K562 (cell line): ENCODE data around the gene TM4SF4. TPM values are rescaled to one million over a fixed set of nuclear protein-coding genes. Genes with fewer than 3 reads are reported as not detected.

Experiments
- ATAC-seq: fragments of 200-7000 bp; cut with Tn5 transposase; 3 replicates; pipeline ENCODE4 v1.9.1; 2020; ENCODE audit warnings: moderate library complexity
- BruUV-seq: library from RNA; stranded (reverse); fragments of 400-500 nt; replicated peaks from 2 replicates; lab custom pipeline; 2021; lab: Mats Ljungman, UMichigan
- CTCF ChIA-PET: fragments of 300-600 bp; formaldehyde crosslinking; extraction: SDS; loops from one replicate; lab custom pipeline; 2021; ENCODE audit warnings: low intra/inter-chr PET ratio; lab: Yijun Ruan, JAX
- POLR2A ChIA-PET: fragments of 300-600, 350-650 bp; sonication (Branson Sonifier 250); formaldehyde crosslinking; extraction: SDS; loops from one replicate; lab custom pipeline; 2021; ENCODE audit warnings: antibody characterized with exemption, inconsistent platforms; lab: Yijun Ruan, JAX
- DNase-seq, 4 experiments: peaks; one replicate each; pipeline versions ENCODE4 v3.0.0 to v3.0.0-alpha.2; 2011 to 2018; ENCODE audit warnings: low spot score in 3 of 4, mixed read lengths in 3 of 4; ENCODE audit errors: extremely low read depth in 1 of 4
- FAIRE-seq: peaks from 2 replicates; lab custom pipeline; 2011; peaks lifted over from hg19 to GRCh38; lab: Jason Lieb, UNC
- H2AFZ ChIP-seq: 2 replicates; pipeline ENCODE4 v1.6.0; 2011; ENCODE audit warnings: low read depth, low read length, control low read depth, inconsistent platforms
- H3K27ac ChIP-seq: fragments of 200-600 bp; 3 replicates; pipeline ENCODE4 v1.8.0; 2011; ENCODE audit warnings: low read depth, mild to moderate bottlenecking, control low read depth, inconsistent platforms, low read length, moderate library complexity, mixed read lengths; ENCODE audit errors: extremely low read depth
- H3K27me3 ChIP-seq, 2 experiments: fragments of 300-600 bp in 1 of 2; 2 replicates in 1 of 2; 3 replicates in 1 of 2; pipeline versions ENCODE4 v1.6.0 to v1.8.0; 2011; ENCODE audit warnings: inconsistent platforms in 2 of 2, low read length in 2 of 2, mild to moderate bottlenecking in 1 of 2, mixed read lengths in 1 of 2, moderate library complexity in 1 of 2; ENCODE audit not compliant: control insufficient read depth in 2 of 2, insufficient read depth in 2 of 2
- H3K36me3 ChIP-seq: fragments of 300-600 bp; 3 replicates; pipeline ENCODE4 v1.8.0; 2011; ENCODE audit warnings: mild to moderate bottlenecking, low read length, inconsistent platforms; ENCODE audit not compliant: control insufficient read depth, insufficient read depth
- H3K4me1 ChIP-seq, 2 experiments: fragments of 200-600 bp in 1 of 2; replicated peaks in 1 of 2; 2 replicates in 1 of 2; 3 replicates in 1 of 2; pipeline versions ENCODE4 v1.5.1 to v1.8.0; 2011; ENCODE audit warnings: inconsistent platforms in 2 of 2, low read length in 2 of 2, mild to moderate bottlenecking in 1 of 2, mixed read lengths in 1 of 2, moderate library complexity in 1 of 2; ENCODE audit not compliant: control insufficient read depth in 2 of 2, insufficient read depth in 2 of 2
- H3K4me2 ChIP-seq: 2 replicates; pipeline ENCODE4 v1.6.1; 2011; ENCODE audit warnings: low read length, control low read depth, inconsistent platforms, mixed read lengths; ENCODE audit not compliant: insufficient read depth
- H3K4me3 ChIP-seq: fragments of 200-600 bp; sonication (generic), shearing (Covaris generic); 2 replicates; pipeline ENCODE4 v1.5.1; 2016; ENCODE audit warnings: control low read depth, inconsistent platforms
- H3K79me2 ChIP-seq: fragments of 200-600 bp; 3 replicates; pipeline ENCODE4 v1.8.0; 2011; ENCODE audit warnings: low read length, inconsistent platforms; ENCODE audit not compliant: control insufficient read depth, insufficient read depth
- H3K9ac ChIP-seq, 2 experiments: 2 replicates each; pipeline versions ENCODE4 v1.6.0 to v1.6.1; 2011; ENCODE audit warnings: low read depth in 2 of 2, low read length in 2 of 2, control low read depth in 1 of 2, inconsistent platforms in 1 of 2, mild to moderate bottlenecking in 1 of 2, mixed read lengths in 1 of 2; ENCODE audit not compliant: insufficient read depth in 1 of 2
- H3K9me1 ChIP-seq: one replicate; pipeline ENCODE4 v1.6.0; 2011; ENCODE audit warnings: inconsistent platforms, mild to moderate bottlenecking, low read length, moderate library complexity; ENCODE audit not compliant: control insufficient read depth, insufficient read depth
- H3K9me3 ChIP-seq: replicated peaks from 2 replicates; pipeline ENCODE4 v1.5.1; 2011; ENCODE audit warnings: low read depth, low read length, inconsistent platforms; ENCODE audit not compliant: control insufficient read depth, insufficient read depth
- H4K20me1 ChIP-seq: replicated peaks from 2 replicates; pipeline ENCODE4 v1.6.1; 2011; ENCODE audit warnings: low read length, inconsistent platforms, mixed read lengths; ENCODE audit not compliant: control insufficient read depth, insufficient read depth
- CREBBP ChIP-seq: IDR thresholded peaks from one replicate; pipeline ENCODE4 v1.6.1; 2012; ENCODE audit warnings: low read depth, mild to moderate bottlenecking, control low read depth, inconsistent platforms, low read length
- EHMT2 ChIP-seq: fragments of 450-650 bp; IDR thresholded peaks from 2 replicates; pipeline ENCODE4 v1.6.1; 2018; ENCODE audit warnings: antibody characterized with exemption
- FOXA1 ChIP-seq: fragments of 450-650 bp; IDR thresholded peaks from 2 replicates; pipeline ENCODE4 v1.6.1; 2016; ENCODE audit warnings: mild to moderate bottlenecking, borderline replicate concordance
- FOXJ3 ChIP-seq: sonication (generic); formaldehyde crosslinking; IDR thresholded peaks from 2 replicates; pipeline ENCODE4 v1.4.0; 2020; ENCODE audit warnings: mild to moderate bottlenecking, missing genetic modification reagents
- FOXM1 ChIP-seq, 2 experiments: fragments of 450-650 bp in 1 of 2; sonication (generic) in 1 of 2; formaldehyde crosslinking in 1 of 2; IDR thresholded peaks; 2 replicates each; pipeline versions ENCODE4 v1.6.1 to v1.9.0; 2017 to 2022; ENCODE audit warnings: low read depth in 2 of 2, mild to moderate bottlenecking in 2 of 2, missing genetic modification reagents in 1 of 2, moderate library complexity in 1 of 2
- FOXP1 ChIP-seq: sonication (generic); formaldehyde crosslinking; IDR thresholded peaks from 2 replicates; pipeline ENCODE4 v1.8.0; 2022; ENCODE audit warnings: mild to moderate bottlenecking, missing genetic modification reagents
- ILK ChIP-seq: fragments of 450-650 bp; IDR thresholded peaks from 2 replicates; pipeline ENCODE4 v1.6.1; 2016; ENCODE audit warnings: missing genetic modification characterization, low read depth, mild to moderate bottlenecking, missing compliant biosample characterization, moderate library complexity, borderline replicate concordance
- RBM17 ChIP-seq: fragments of 200-400 bp; formaldehyde crosslinking; IDR thresholded peaks from 2 replicates; pipeline ENCODE4 v1.6.1; 2017; ENCODE audit warnings: low read depth, mild to moderate bottlenecking, low read length, borderline replicate concordance
- SAFB2 ChIP-seq: fragments of 200-400 bp; formaldehyde crosslinking; IDR thresholded peaks from 2 replicates; pipeline ENCODE4 v1.6.1; 2018; ENCODE audit warnings: borderline replicate concordance, low read length, low read depth, moderate library complexity; ENCODE audit not compliant: severe bottlenecking
- SFPQ ChIP-seq: fragments of 200-400 bp; formaldehyde crosslinking; IDR thresholded peaks from 2 replicates; pipeline ENCODE4 v1.6.1; 2017; ENCODE audit warnings: mild to moderate bottlenecking, low read depth, low read length, moderate library complexity
- TCF3 ChIP-seq: sonication (generic); formaldehyde crosslinking; IDR thresholded peaks from 2 replicates; pipeline ENCODE4 v1.4.0; 2020; ENCODE audit warnings: mild to moderate bottlenecking, missing genetic modification reagents
- ZFPM2 ChIP-seq: fragments of 250-450 bp; sonication (Bioruptor Pico); IDR thresholded peaks from 2 replicates; pipeline ENCODE4 v1.5.1; 2022; ENCODE audit warnings: mild to moderate bottlenecking
- ZNF655 ChIP-seq: fragments of 250-450 bp; sonication (Bioruptor Pico); IDR thresholded peaks from 2 replicates; pipeline ENCODE4 v1.5.0; 2021
- ZNF668 ChIP-seq: fragments of 250-450 bp; sonication (Bioruptor Pico); IDR thresholded peaks from 2 replicates; pipeline ENCODE4 v1.8.0; 2022; ENCODE audit warnings: mild to moderate bottlenecking, inconsistent platforms
- WGBS: fragments of 100-300 bp; shearing (Covaris generic); methylation state at CpG from one replicate; pipeline ENCODE4 v1.1.6; 2016; ENCODE audit warnings: low coverage, mixed read lengths; ENCODE audit not compliant: insufficient coverage; ENCODE audit errors: missing lambda C conversion rate; 5-methylcytosine and 5-hydroxymethylcytosine counted together
- in situ Hi-C: fragments of 300-500 bp; cut with MboI; formaldehyde crosslinking; loops from 4 replicates; pipeline ENCODE4 v1.15.0; 2018; ENCODE audit warnings: inconsistent platforms, mixed read lengths
- intact Hi-C: fragments of 100-400 bp; cut with micrococcal nuclease; formaldehyde crosslinking; loops from 2 replicates; pipeline ENCODE4 v1.14.2; 2022
- polyA plus RNA-seq, 8 experiments: library from polyadenylated mRNA; depleted of rRNA in 4 of 8; stranded (reverse) in 5 of 8; unstranded in 3 of 8; fragments of >200 nt; fragmentation: Nextera tagmentation in 2 of 8; fragmentation: Illumina TruSeq in 1 of 8; extraction: Ambion mirVana in 2 of 8; extraction: Trizol in 1 of 8; gene quantifications; 2 replicates each; pipeline versions ENCODE4 v1.2.1 to v1.2.3, GENCODE V29; 2011 to 2014; ENCODE audit warnings: inconsistent platforms in 1 of 8, missing spikeins in 1 of 8
- total RNA-seq, 7 experiments: library from RNA; depleted of rRNA in 6 of 7; stranded (reverse); fragments of >200 nt in 6 of 7; fragmentation: Illumina TruSeq in 2 of 7; extraction: Trizol in 2 of 7; gene quantifications; 2 replicates each; pipeline versions ENCODE4 v1.2.1 to v1.2.3, GENCODE V29; 2011 to 2021; ENCODE audit warnings: low replicate concordance in 1 of 7
- TF ChIP-seq, protein P1 (sequence below): fragments of 250-450 bp; sonication (Bioruptor Pico); IDR thresholded peaks from 2 replicates; pipeline ENCODE4 v1.8.0; 2021; ENCODE audit warnings: moderate library complexity, mild to moderate bottlenecking, inconsistent platforms
- TF ChIP-seq, protein P2 (sequence below): fragments of 250-450 bp; sonication (Bioruptor Pico); IDR thresholded peaks from 2 replicates; pipeline ENCODE4 v1.8.0; 2022; ENCODE audit warnings: inconsistent platforms

TM4SF4 gene
- total and polyA plus RNA-seq, 9 of the 15 experiments (the other 6 are each of a cell fraction or from before 2014, with no cell fraction given): 0.31 TPM; not detected in 8

- TF ChIP-seq SFPQ (no peak), FOXP1 (no peak), CREBBP (no peak)
- TF ChIP-seq, all 486 proteins: peak for 0
These were observed 60.3 kb downstream of the TM4SF4 start (continued) for GRCh38 chr3:149534671-149535332.

DNA sequence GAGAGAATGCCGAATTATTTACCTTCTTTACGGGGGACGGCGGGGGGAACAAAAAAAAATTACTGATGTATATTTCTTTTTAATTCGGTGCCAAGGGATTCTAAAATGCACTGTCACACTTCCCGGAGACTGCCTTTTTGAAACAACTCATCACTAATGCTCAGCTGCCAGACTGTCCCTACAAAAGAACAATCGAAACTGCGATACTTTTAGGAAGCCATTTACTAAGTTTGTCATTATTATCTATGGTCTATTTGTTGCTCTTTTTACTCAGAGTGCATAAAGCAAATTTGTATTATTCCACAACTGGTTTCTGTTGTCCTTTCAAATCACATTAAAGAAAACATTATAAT is 60.8 kb downstream of the TM4SF4 start:
- no peak for DNase-seq
- no peak for FAIRE-seq
- Histone ChIP-seq H3K79me2 (no peaks in the 10 kb centered on the region), H3K4me2 (no peak overlapping the region), H3K27ac (no peak overlapping the region), H3K9me3 (no peaks in the 10 kb centered on the region), H3K27me3 (peaks cover 9% of the 10 kb centered on the region in 2 experiments; a peak in 2 of 5 replicates), H3K9me1 (no peaks in the 10 kb centered on the region), H3K36me3 (no peaks in the 10 kb centered on the region), H3K4me1 (peaks cover 0 to 4% of the 10 kb centered on the region in 2 experiments; a peak in 2 of 5 replicates), H2AFZ (no peak overlapping the region), H4K20me1 (no peaks in the 10 kb centered on the region), H3K9ac (no peak overlapping the region), H3K4me3 (no peak overlapping the region)
- intact Hi-C loops (no loop called here), in situ Hi-C loops (no loop called here)
- POLR2A ChIA-PET: interaction anchor here (0.7 kb wide), 1 partner anchor 48 kb away, joined by 3 read pairs; no protein-coding TSS in a partner anchor
- CTCF ChIA-PET: no interaction called here
- no peak for ATAC-seq
- 13% methylated on average over 8 of the region's 8 CpGs for WGBS
- BruUV-seq: no TSS peak
- TF ChIP-seq FOXJ3: no peak
- TF ChIP-seq TCF3 (CRISPR knock-in tag): no peak
- TF ChIP-seq ZFPM2: no peak
- TF ChIP-seq FOXM1 (IDR thresholded peaks at IDR 0.05; ENCODE audit: low read depth): no peak
- TF ChIP-seq FOXM1 (CRISPR knock-in tag; IDR thresholded peaks at IDR 0.05; ENCODE audit: low read depth): no peak
- TF ChIP-seq, protein P1, sequence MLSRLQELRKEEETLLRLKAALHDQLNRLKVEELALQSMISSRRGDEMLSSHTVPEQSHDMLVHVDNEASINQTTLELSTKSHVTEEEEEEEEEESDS: no peak
- TF ChIP-seq FOXA1: no peak
- TF ChIP-seq, protein P2, sequence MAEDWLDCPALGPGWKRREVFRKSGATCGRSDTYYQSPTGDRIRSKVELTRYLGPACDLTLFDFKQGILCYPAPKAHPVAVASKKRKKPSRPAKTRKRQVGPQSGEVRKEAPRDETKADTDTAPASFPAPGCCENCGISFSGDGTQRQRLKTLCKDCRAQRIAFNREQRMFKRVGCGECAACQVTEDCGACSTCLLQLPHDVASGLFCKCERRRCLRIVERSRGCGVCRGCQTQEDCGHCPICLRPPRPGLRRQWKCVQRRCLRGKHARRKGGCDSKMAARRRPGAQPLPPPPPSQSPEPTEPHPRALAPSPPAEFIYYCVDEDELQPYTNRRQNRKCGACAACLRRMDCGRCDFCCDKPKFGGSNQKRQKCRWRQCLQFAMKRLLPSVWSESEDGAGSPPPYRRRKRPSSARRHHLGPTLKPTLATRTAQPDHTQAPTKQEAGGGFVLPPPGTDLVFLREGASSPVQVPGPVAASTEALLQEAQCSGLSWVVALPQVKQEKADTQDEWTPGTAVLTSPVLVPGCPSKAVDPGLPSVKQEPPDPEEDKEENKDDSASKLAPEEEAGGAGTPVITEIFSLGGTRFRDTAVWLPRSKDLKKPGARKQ (CRISPR knock-in tag): no peak
- no peak for TF ChIP-seq SAFB2
- no peak for TF ChIP-seq ZNF655 (CRISPR knock-in tag)
- TF ChIP-seq ILK (tag): no peak
- TF ChIP-seq RBM17: no peak
- TF ChIP-seq ZNF668: no peak
- TF ChIP-seq EHMT2: no peak
